HG02884 (cell line): ENCODE results near the gene AMN1.
"Not testable (repeated sequence)": the region's sequence is repeated elsewhere in the genome, so short reads cannot be mapped to it uniquely, and the experiment has no call there.

Experiments used
- ATAC-seq: cut with Tn5 transposase; IDR thresholded peaks from one replicate; pipeline ENCODE4 v1.9.1; 2021; ENCODE audit warnings: mild to moderate bottlenecking, moderate library complexity; ENCODE audit not compliant: unreplicated experiment

Gene AMN1

GRCh38 chr12:31728917-31729640 lies at the start of gene AMN1:
Gene AMN1 (minus strand): TSS chr12:31729021. CDS start chr12:31729008, 13 bp downstream.
- peak; percentile 96 for ATAC-seq

- ATAC-seq = peak; percentile 60
Observed at GRCh38 chr12:31773867-31774266, 45.0 kb upstream of the AMN1 start.

DNA sequence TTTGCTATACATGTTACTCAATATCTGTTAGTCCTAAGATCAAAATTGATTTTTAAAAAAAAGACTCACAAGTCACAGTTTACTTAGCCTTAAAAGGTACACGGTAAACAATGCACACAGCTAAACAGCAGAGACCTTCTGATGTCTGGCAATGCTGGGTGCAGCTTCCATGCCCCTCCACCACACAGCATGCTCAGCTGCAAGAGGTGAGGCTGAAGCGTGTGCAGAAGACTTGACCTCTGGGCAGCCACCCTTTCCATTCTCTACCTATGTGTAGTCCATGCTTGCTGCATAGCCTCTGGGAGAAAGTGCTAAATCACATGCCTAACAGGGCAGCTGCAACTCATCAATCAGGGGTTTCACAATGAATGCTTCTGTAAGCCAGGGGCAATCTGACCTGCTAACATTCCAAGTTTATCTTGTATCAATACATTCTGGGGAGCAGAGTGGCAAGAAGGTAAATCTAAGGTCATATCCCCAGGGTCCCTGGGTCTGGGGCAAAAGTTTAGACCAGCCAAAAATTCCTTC lies 44.5 kb upstream of the AMN1 start:
- no peak for ATAC-seq

GRCh38 chr12:31772685-31773222 lies 43.9 kb upstream of the AMN1 start:
- ATAC-seq = no peak

DNA sequence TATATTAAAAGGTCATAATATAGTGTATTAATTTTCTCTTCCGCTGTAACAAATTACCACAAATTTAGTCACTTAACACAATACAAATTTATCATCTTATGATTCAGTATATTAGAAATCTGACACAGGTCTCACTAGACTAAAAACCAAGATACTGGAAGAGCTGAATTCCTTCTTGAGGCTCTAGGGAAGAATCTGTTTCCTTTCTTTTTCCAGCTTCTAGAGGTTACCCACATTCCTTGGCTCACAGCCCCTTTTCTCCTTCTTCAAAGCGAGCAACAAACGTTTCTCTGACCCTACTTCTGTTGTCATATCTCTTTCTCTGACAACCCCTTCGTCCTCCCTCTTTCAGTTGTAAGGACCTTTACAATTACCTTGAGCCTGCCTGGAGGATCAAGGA lies 43.4 kb upstream of the AMN1 start:
- ATAC-seq = no peak

- no peak for ATAC-seq
Observed at GRCh38 chr12:31768046-31768445, 39.2 kb upstream of the AMN1 start.

DNA sequence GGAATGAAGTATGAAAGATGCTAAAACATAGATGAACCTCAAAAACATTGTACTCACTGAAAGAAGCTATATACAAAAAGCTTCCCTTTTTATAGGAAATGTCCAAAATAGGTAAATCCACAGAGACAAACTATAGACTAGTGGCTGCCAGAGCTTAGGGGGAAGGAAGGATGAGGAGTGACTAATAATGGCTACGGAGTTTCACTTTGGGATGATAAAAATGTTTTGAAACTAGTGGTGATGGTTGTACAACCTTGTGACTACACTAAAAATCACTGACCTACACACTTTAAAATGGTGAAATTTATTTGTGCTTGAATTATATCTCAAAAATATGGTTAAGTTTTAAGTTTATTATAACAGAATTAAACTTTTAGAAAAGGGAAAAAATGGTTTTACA lies 37.1 kb upstream of the AMN1 start:
- no peak for ATAC-seq

- ATAC-seq = no peak
Observed at GRCh38 chr12:31759632-31760459, 31.0 kb upstream of the AMN1 start.

DNA sequence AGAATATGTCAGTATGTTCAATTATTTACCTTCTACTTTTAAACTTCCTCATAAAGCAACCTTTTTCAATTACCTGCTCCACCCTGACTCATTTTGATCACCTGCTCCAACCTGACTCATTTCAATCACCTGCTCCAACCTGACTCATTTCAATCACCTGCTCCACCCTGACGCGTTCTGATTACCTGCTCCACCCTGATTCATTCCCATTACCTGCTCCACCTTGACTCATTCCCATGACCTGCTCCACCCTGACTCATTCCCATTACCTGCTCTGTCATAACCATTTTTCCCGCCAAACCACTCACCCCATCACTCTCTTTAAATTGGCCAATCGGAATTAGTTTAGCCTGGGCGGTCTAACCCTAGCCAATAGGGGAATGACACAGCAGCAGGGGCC lies 29.5 kb upstream of the AMN1 start:
- ATAC-seq = not testable (repeated sequence)

GRCh38 chr12:31756977-31757420 lies 28.2 kb upstream of the AMN1 start:
- ATAC-seq = no peak

DNA sequence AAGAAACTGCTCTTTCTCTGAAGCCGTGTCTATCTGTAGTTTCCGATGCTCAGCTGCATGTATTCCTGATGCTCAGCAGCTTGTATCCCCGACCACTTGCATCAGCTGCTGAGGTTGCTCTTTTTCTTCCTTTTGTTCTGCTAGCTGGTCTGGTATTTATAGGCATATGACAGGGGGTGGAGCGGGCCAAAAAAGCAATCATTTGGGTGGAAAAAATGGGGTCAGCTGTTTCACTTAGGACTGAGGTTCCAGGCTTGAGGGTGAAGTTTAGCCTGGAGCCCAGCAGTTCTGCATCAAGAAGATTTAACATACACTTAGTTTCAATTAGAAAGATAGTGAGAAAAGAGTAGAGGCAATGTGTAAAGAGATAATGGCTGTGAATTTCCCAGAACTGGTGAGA lies 23.6 kb upstream of the AMN1 start:
- ATAC-seq = no peak

DNA sequence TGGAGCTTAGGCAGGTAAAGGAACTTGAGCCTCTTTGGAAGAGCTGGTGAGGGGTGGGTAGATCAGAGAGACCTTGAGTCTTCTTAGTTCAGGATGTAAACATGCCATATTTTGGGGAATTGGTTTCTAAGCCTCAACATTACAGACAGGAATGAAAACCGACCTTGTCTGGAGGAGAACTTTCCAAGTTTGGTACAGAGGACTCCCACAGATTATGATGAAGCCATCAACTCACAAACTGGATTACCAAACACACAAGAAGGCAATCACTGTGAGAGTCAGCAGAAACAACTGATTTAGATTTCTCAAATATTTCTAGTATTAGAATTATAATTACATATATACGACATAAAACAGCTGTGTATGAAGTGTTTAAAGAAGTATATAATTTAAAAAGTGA lies 22.3 kb upstream of the AMN1 start:
- no peak for ATAC-seq

DNA sequence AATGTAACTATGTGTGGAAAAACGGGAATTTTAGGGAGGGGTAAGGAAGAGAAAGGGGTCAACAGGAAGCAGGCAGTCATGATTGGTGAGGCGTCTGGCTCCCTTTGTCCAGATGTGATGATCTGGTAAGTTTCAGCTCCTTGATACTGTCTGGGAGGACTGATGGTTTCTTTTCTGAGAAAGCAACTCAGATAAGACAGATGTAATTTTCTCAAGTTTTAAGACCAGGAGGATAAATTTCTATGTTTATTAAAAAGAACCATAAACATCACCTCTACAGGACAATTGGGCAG lies 21.9 kb upstream of the AMN1 start:
- no peak for ATAC-seq

DNA sequence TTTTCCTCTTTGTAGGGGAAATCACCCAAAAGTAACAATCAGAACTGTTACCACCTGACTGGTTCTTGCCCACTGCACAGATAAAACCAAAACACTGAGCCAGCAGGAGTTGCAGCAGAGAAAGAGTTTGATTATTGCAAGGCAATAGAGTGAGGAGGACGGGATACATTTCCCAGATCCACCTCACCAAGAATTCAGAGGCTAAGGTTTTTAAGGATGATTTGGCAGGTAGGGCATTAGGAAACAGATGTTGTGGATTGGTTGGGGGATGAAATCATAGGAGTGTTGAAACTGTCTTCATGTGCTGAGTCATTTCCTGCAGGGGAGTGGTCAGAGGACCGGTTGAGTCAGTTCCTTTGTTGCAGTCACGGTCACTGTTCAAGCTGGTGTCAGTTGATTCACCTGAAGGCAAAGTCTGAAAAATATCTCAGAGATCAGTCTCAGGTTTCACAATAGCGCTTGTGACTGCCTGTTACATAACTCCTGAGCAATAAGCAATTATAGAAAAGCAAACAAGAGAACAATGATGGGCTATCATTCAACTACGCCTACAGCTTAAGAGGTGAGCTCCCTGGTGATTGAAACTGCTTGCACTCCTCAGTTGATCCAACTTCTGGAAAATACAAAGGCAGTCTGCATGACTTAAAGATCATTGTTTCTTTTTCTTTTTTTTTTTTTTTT lies 20.3 kb upstream of the AMN1 start:
- peak; percentile 87 for ATAC-seq

DNA sequence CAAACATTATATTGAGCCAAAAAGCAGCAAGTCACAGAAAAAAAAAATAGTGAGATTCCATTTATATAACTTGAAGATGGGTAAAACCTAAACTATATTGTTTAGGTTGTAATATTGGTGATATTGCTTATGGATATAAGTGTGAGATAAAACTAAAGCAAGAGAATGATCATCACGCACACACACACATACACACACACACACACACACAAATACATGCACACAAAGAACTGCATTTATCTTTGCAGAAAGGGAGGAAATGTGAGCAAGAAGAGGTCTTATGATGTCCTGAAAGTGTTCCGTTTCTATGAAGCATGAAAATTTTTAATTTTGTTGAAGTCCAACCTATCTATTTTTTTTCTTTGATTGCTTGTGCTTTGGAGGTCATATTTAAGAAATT lies 16.4 kb upstream of the AMN1 start:
- no peak for ATAC-seq

DNA sequence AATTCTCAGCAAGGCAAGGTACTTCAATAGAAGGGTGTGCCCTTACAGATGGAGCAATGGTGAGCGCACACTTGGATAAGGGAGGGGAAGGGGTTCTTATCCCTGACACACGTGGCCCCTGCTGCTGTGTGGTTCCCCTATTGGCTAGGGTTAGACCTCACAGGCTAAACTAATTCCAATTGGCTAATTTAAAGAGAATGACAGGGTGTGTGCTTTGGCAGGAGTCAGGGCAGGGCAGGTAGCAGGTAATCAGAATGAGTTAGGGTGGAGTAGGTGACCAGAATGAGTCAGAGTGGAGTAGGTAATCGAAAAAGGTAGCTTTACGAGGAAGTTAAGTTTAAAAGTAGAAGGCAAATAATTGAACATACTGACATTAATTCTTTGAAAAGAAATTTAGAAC lies 15.5 kb upstream of the AMN1 start:
- ATAC-seq = not testable (repeated sequence)

DNA sequence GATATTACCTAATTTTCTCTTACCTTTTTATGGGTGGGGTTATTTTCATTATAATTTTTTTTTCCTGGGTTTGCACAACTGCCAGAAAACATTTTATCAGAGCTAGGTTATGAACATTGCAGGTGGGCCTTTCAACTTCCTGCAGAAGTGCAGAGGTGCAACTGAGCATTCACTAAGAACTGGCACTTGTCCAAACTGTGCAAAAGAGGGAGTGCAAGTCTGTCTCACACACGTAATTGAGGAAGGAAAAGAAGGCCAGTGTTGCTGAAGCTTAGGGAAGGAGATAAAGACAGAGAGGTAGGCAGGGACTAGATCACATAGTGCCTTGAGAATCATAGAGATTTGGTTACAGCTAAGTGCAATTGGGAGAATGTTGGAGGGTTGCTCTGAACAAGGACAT lies 14.1 kb upstream of the AMN1 start:
- ATAC-seq = no peak

DNA sequence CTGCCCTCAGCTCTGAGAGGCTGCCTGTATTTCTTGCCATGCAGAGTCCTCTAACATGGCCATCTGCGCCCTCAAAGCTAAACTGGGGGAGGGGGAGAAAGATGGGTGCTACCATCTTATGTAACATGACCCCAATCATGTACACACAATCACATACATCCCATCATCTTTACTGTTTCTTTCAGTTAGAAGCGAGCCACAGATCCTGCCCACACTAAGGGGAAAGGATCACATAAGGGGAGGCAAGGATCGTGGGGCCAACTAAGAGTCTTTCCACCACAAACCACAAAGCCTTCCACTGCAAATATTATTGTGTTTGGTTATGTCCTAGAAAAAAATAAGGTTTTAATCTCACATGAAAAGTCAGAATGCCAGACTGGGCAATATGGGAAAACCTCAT lies 11.8 kb upstream of the AMN1 start:
- ATAC-seq = no peak

GRCh38 chr12:31737763-31738162 lies 8.9 kb upstream of the AMN1 start:
- ATAC-seq = no peak

GRCh38 chr12:31737345-31737744 lies 8.5 kb upstream of the AMN1 start:
- no peak for ATAC-seq

- peak; percentile 42 for ATAC-seq
Observed at GRCh38 chr12:31736472-31736871, 7.7 kb upstream of the AMN1 start.
